ENCODE results near the gene CRYBG3.
"Not testable (repeated sequence)": the region's sequence is repeated elsewhere in the genome, so short reads cannot be mapped to it uniquely, and the experiment has no call there.

The CRYBG3 gene

DNA sequence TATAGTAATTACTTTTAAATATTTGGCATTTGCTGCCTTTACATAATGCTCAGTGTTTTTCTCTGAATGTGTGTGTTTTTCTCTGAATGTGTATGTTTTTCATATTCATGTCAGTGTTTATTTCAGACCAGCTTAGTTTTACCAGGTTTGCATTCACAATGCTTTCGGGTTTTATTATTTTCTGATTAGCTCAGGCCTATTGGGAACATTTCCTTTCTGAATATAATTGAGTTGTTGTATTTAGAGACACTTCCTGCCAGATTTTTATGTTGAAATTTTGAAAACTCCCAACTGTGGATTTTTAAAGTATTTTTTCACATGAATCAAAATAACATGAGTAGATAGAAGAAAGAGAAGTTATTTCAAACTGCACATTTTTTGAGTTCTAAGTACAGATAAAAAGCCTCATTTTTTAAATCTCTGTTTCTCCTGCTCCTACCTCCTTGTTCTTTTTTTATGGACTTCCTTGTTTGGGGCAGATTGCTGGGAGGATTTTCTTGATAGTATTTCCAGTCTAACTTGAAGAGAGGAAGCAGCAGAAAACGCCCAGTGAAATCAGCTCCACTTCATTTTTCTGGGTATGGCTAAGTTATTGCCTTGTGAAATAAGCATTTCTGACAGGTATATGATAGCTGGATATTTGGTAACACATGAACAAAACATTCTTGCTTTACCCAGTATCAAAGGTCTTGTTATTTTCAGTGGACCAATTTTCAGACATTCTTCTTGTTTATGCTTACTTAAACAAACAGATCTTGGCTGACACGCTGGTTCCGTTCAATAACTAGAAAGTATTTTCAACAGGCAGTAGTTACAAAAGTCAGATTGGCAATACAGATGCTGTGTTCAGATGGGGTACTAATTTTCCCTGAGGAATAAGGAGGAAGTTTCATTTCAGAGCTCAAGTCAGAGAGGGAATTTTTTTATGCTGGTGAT, 79.8 kb downstream of the CRYBG3 start:
- no peak for DNase-seq

DNA sequence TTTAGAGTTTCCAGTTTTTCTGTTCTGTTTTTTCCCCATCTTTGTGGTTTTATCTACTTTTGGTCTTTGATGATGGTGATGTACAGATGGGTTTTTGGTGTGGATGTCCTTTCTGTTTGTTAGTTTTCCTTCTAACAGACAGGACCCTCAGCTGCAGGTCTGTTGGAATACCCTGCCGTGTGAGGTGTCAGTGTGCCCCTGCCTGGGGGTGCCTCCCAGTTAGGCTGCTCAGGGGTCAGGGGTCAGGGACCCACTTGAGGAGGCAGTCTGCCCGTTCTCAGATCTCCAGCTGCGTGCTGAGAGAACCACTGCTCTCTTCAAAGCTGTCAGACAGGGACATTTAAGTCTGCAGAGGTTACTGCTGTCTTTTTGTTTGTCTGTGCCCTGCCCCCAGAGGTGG, 88.0 kb downstream of the CRYBG3 start:
- not testable (repeated sequence) for DNase-seq

DNA sequence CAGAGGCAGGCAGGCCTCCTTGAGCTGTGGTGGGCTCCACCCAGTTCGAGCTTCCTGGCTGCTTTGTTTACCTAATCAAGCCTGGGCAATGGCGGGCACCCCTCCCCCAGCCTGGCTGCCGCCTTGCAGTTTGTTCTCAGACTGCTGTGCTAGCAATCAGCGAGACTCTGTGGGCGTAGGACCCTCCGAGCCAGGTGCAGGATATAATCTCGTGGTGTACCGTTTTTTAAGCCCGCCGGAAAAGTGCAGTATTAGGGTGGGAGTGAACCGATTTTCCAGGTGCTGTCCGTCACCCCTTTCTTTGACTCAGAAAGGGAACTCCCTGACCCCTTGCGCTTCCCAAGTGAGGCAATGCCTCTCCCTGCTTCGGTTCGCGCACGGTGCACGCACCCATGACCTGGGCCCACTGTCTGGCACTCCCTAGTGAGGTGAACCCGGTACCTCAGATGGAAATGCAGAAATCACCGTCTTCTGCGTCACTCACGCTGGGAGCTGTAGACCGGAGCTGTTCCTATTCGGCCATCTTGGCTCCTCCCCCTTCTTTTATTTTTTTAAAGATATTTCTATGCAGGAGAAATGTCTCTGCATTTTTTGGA, 88.5 kb downstream of the CRYBG3 start:
- DNase-seq: not testable (repeated sequence)

DNA sequence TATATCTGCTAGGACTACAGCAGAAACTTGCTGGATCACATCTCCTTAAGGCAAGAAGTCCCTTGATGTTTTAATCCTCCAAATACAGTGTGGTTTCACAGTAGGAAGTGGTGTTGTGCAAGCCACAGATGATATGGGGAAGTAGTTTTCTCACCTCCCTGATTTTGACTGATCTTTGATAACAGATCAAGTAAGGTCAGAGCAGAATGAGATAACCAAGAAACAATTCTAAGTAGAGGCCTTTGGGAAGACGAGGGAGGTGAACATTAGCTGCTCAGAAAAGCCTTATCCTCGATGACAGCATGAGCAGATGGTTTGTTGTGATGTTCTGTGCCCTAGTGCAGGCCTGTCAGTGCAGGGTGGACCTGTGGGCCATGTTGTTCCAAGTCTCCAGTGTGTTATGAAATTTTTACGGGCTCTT, 89.1 kb downstream of the CRYBG3 start:
- no peak for DNase-seq

DNA sequence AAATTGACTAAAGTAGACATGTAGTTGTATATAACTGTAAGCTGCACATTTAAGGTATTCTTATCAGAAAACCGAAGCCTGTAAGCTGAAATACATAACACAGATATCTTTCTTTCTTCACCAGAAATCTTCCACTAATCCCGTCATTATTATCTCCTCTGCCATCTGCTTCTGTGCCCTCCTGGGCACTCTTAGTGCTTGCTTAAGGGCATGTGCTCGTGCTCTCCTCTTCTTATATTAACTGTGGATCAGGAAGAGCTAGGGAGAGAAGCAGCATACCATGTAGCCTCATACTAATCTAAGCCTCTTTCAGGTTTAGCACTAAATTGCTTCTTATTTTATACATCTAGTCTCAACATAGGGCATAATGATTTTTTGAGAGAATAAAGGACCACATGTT, 89.6 kb downstream of the CRYBG3 start:
- no peak for DNase-seq

DNA sequence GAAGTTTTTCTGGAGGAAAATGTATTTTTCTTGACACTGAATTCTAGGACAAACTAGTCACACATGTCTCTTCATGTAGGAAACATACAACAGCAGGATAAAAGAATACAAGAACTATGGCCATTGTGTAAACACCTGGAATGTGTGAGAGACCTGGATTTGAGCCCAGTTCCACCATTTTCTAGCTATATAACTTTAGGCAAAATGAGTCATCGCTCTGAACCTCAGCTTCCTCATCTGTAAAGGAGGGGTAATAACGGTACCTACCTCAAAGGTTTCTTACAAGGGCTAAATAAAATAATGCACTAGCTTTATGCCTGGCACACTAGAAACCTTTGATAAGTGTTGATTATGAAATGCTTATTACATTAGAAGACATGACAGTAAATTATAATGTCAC, 92.6 kb downstream of the CRYBG3 start:
- DNase-seq: no peak

DNA sequence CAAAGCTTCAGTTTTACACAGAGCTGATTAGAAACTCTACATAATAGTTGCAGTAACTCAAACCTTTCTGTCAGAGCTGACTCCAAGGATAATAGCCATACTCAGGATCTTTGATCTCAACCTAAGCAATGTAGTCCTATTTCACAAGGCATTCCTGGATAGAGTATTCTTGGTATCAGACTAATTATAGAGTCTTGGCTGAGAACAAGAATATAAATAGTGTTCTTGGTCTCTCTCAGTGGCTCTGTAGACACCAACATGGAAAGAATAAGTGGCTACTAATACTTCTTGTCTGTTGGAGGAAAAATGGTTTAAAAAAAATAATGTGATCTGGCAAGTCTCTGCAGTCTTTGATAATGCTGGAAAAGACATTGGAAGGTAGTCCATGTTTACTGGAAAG, 94.8 kb downstream of the CRYBG3 start:
- no peak for DNase-seq

DNA sequence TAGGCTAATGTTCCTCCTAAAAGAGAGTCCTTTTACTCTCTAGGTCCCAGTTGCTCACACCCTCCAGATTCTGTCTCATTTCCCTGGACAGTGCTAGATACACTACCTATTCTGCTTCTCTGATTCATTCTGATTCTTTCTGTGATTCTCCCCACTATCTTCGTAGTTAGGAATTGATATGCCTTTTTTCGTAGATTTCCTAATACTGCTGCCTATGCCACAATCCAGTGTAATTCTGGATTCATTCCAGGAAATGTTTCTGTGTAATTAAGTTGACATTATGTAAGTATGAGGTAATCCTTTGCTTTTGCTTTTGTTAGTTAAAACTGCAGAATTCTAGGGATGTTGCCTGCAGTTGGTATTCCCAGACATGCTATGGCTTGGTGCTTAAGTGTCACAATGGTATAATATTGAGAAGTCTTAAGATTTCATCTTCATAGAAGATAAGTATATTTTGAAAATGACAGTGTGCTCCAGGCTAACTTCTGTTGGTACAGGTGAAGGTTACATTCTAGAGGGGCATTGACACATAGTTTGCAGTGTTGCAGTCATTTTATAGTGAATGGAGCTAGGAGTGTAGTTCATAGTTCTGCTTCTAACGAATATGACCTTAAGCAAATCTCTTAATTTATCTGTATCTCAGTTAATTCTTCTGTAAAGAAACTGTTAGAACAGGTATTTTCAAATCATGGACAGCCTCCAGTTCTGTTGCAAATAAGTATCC, 96.2 kb downstream of the CRYBG3 start:
- DNase-seq: no peak

DNA sequence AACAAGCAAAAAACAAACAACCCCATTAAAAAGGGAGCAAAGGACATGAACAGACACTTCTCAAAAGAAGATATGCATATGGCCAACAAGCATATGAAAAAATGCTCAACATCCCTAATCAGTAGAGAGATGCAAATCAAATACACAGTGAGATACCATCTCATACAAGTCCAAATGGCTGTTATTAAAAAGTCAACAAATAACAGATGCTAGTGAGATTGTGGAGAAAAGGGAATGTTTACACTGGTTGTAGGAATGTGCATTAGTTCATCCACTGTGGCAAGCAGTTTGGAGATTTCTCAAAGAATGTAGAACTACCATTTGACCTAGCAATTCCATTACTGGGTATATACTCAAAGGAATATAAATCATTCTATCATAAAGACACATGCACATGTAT, 105.9 kb downstream of the CRYBG3 start:
- no peak for DNase-seq

DNA sequence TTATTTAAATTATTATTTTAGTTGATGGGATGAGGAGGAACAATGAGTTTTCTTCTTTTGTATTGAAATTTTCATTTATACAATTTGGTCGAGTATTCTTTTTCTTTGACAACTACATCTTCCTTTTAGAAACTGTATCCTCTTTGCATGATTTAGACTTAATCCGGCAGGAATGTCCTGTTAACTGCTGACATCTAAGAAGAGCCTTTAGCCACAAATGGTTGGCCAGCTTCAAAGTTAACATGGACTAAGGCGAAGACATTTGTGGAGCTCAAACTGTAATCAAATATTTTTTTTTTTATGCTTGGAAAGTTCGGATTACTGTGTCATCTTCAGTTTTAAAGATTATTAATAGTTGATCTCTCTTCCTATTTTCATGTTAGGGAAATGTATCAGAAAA, 107.2 kb downstream of the CRYBG3 start:
- no peak for DNase-seq

DNA sequence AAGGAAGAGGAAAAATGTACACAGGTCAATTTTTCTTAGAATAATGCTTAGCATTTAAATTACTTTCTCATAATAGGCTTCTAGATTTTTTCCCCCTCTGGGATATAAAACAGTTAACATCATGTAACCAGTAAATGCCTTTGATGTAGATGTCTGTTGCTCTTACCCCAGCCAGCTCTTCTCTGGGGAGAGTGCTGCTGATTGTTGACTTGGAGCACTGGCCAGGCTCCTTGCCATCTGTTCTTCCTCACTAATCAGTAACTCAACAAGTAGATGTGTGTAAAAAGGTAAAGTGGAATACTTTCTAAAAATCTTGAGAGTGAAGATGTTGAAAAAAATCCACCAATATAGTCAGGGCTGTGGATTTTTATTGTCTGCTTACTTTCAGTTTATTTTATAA, 108.2 kb downstream of the CRYBG3 start:
- no peak for DNase-seq

DNA sequence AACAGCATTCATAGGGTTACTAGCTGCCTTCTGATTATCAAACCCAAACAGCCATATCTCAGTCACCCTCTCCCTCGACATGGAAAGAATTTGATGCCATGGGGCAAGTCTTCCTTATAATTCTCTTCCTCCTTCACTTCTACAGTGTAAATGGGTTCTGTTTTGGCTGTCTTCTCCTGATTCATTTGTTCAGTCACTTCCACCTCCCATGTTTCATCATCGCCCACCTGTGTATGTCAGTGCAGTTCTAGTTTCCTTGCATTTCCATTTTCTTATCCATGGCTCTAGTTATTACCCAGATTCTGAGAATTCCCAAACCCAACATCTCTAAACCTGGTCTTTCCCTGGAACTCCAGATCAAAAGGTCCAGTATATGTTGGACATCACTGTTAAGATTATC, 109.4 kb downstream of the CRYBG3 start:
- DNase-seq: no peak

DNA sequence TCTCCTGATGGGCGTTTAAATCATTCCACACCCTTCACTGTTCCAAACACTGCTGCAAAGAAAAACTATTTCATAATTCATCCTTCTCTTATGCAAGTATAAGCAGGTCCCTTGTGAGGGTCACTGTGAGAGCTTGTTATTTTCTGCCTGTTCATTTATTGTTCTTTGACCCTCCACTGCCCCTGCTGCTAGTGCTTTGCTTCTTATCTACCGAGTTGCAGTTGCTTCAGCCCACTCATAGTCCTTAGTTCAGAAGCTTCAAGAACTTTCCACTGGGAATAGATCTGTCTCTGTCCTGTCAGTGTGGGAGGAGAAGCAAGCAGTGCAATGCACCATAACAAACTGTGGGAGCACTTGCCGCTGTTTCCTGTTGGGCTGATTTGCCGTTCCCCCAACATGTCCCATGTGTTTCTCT, 110.6 kb downstream of the CRYBG3 start:
- DNase-seq: no peak

DNA sequence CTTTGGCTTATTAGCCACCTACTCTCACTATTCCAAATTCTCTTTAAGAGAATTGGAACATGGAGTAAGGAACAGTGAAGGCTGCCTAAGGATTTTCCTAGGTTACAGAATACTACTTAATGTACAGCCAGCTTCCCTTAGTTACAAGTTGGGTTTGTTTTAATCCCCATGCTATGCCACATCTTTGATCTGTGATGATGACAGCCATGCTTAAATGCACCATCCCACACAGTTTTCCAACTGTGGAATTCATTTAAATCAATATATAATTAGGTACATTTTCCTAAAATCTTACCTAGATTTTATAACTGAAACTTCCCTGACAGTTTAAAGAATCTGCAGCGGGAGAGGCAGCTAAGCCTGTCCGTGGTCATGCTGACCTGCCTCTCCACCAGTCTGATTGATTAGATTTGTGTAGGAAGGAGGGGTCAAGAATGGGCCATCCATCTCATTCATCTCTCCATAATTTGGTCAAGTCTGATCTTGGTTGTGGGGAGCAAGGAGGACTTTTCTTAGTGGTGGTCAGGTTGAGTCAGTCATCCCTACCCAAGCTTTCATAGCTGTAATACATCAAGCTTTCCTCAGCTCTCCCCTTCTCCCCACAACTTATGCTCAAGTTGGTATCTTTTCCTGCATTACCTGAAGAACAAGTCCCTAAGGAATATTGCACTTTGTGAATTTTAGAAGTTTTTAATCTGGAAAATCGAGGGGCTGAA, 113.3 kb downstream of the CRYBG3 start:
- DNase-seq: no peak

DNA sequence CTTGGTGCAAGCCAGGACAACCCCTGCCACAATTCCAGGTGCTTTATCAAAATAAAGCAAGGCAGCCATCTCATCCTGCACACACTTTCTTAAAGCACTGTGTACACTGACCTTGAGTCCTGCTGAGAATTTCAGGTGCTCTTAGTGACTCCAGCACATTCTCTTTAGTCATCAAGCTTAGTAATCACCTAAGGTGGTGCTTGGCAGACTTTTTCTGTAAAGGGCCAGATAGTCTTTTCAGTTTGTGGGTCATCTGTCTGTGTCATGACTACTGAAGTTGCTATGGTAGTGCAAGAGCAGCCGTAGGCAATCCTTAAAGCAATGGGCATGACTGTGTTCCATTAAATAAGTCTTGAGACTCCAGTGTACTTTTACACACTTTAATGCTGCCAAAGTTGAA, 114.0 kb downstream of the CRYBG3 start:
- DNase-seq: no peak

DNA sequence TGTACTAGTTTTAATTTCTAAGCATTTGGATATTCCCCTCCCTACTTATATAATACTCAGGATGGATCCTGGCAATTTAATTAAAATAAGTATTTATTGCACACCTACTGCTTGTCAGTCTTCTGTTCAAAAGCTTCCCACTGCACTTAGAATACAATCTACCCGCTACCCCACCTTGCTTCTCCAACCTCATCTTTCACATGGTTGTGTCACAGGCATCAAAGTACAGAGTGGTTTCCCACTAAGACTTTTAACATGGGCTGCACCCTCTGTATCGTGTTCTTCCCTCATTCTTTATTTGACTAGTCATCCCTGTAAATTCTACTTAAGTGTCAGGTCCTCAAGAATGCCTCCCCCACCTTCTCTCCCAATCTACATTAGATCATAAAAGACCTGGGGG, 115.4 kb downstream of the CRYBG3 start:
- no peak for DNase-seq

DNA sequence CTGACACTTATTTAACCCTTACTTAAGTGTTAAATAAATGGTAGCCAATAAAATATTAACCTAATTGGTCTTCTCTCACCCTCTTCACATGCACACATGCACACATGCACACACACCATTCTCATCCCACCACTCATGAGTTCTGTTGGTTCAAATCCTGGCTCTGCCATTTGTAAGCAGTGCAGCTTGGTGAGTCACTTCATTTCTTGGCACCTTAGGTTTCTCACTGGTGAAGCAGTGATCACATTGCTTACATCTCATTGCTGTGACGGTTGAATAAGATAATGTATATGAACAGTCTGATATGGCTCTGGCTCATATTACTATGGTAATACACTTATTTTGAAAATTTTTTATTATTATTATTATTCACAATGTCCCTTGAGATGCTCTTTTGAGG, 116.6 kb downstream of the CRYBG3 start:
- DNase-seq: no peak

DNA sequence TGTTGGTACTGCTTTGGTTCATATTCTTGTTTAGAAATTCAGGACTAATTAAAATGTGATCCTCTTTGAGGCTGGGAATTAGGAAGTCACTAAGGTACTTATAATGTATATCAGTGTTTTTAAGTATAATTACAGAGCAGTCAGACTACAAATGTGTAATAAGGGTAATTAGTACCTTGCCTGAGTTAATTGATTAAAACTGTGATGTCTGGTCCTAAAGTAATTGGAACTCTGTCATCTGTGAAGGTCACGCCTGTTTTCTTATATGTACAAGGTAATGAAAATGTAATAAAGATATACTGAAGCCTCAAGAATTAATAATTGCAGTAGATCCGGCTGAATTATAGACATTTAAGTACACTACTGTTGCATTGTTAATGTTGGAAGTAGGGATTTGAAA, 117.6 kb downstream of the CRYBG3 start:
- no peak for DNase-seq

DNA sequence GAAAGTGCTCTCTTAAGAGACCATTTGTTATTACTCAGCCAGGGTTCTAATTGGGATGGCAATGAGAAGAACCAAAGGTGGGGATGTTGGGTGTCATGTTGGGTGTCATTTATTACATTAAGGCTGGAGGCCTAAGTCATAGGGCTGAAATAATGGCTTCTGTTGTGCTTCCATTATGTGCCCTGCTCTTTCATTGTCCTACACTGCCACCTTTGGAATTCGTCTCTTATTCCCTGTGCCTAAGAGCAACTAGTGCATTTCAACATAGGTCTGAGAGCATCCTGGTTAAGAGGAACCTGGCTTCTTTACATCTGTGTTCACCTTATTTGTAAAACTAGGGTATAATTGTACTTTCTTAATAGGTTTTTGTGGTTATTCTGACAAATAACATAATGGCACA, 118.2 kb downstream of the CRYBG3 start:
- DNase-seq: no peak

DNA sequence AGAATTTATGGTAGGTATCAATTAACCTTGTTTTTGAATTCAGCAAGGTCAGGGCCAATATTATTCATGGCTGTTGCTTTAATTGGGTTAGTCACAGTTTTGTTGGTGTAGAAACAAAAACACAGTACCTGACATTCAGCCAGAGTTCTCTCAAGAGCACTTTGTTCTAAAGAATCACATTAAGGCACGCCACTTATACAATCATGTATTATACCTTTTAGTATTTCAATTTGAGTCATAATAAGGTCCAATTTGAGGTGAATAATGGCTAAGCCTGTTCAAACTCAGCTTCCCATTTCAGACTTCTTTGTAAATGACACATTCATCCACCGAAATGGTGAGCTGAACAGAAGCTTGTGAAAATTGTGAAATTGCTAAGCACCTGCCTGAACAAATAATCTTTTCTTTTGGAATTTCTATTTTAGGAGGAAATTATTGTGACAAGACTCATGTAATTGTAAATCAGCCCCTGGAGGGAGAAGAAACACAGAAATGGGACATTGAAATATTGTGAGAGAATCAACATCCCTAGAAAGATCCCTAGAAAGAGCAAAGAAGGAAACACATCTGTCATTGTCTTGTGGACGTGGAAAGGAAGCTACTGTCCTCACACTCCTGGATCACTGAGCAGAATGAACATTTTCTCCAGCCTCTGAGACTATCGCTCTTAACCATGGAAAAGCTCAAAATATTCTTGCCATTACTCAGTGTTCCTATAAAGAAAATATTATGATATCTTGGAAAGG, 121.2 kb downstream of the CRYBG3 start:
- DNase-seq: no peak

DNA sequence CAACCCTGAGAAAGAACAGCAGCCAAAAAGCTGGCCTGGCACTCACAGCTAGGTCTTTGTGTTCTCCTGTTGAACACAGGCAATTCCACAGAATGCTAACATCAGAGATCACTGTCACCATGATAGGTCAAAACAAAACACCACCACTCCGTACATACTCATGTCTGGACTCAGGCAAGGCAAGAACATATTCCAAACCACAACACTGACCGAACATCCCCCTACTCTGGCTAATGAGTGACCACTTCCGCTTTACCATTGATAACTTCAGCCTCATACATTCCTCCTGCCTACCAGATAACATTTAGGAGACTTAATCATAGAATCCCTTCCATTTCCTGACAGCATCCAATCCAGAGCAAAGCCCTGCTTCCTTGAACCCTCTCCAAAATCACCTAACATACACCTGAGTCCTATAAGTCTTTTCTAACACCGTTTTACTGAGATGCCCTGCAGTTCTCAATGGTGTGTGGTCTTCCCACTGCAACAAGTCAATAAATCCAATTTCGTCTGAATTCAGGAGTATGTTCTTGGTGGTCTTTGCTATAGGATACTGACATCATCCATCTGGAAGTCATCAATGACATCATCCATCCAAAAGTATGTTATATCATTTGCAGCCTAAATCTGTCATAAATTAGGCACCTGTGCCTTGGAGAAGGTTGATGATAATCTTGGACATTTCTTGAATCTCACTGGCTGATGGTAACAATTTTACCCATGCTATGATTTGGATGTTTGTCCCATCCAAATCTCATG, 126.7 kb downstream of the CRYBG3 start:
- DNase-seq: no peak

DNA sequence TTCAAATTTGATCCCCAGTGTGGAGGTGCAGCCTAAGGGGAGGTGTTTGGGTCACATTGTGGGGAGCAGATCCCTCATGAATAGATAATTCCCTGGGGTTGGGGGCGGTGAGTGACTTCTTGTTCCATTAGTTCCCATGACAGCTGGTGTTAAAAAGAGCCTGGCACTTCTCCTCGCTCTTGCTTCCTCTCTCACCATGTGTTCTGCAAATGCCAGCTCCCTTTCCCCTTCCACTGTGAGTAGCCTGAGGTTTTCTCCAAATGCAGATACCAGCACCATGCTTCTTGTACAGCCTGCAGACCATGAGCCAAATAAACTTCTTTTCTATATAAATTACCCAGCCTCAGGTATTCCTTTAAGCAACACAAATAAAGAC, 127.3 kb downstream of the CRYBG3 start:
- DNase-seq: no peak

Data from GF-D8 (cell line).